MCF 10A (cell line): Measurements from ENCODE around the gene SNX21. TPM values are rescaled to one million over a fixed set of nuclear protein-coding genes. Genes with fewer than 3 reads are reported as not detected.
A peak's percentile ranks its signal among the peaks of the same experiment; 100 is the strongest.

Source experiments
- BruUV-seq: library from RNA; stranded (reverse); fragments of 400-500 nt; replicated peaks from 2 replicates; lab custom pipeline; 2021; lab: Mats Ljungman, UMichigan
- CTCF ChIA-PET: fragments of 300-600 bp; sonication (Branson Sonifier 250); formaldehyde crosslinking; extraction: SDS; loops from one replicate; lab custom pipeline; 2021; ENCODE audit warnings: antibody characterized with exemption, inconsistent platforms; lab: Yijun Ruan, JAX
- POLR2A ChIA-PET: fragments of 300-600, 350-650 bp; sonication (Branson Sonifier 250); formaldehyde crosslinking; extraction: SDS; loops from one replicate; lab custom pipeline; 2020; ENCODE audit warnings: antibody characterized with exemption, inconsistent platforms; lab: Yijun Ruan, JAX
- DNase-seq: peaks from one replicate; pipeline ENCODE4 v3.0.0-alpha.2; 2018; ENCODE audit not compliant: unreplicated experiment
- H3K27ac Mint-ChIP-seq: one replicate; pipeline ENCODE4 v1.8.0; 2022; ENCODE audit warnings: mild to moderate bottlenecking, low read depth, mixed read lengths; ENCODE audit not compliant: unreplicated experiment
- H3K27me3 Mint-ChIP-seq: one replicate; pipeline ENCODE4 v1.8.0; 2022; ENCODE audit warnings: mixed read lengths; ENCODE audit not compliant: insufficient read depth, unreplicated experiment
- H3K36me3 Mint-ChIP-seq: one replicate; pipeline ENCODE4 v1.8.0; 2022; ENCODE audit warnings: mild to moderate bottlenecking, moderate library complexity, mixed read lengths; ENCODE audit not compliant: insufficient read depth, unreplicated experiment
- H3K4me1 Mint-ChIP-seq: one replicate; pipeline ENCODE4 v1.8.0; 2022; ENCODE audit warnings: mixed read lengths; ENCODE audit not compliant: insufficient read depth, unreplicated experiment
- H3K4me3 Mint-ChIP-seq: one replicate; pipeline ENCODE4 v1.8.0; 2022; ENCODE audit warnings: mild to moderate bottlenecking, moderate library complexity, mixed read lengths; ENCODE audit not compliant: unreplicated experiment
- H3K9me3 Mint-ChIP-seq: one replicate; pipeline ENCODE4 v1.8.0; 2022; ENCODE audit warnings: mixed read lengths; ENCODE audit not compliant: unreplicated experiment
- CTCF ChIP-seq: fragments of 200-600 bp; IDR thresholded peaks from one replicate; pipeline ENCODE4 v1.8.0; 2022; ENCODE audit warnings: antibody characterized with exemption, mild to moderate bottlenecking; ENCODE audit not compliant: unreplicated experiment
- intact Hi-C: fragments of 100-400 bp; cut with micrococcal nuclease; formaldehyde crosslinking; loops from 2 replicates; pipeline ENCODE4 v1.14.1; 2022
- total RNA-seq: library from RNA; stranded (reverse); gene quantifications from 2 replicates; pipeline ENCODE4 v1.2.3, GENCODE V29; 2022

Gene SNX21
- total RNA-seq, 1 experiment from 2014 or later: 8.5 TPM

GRCh38 chr20:45801851-45802250, 31.7 kb upstream of the SNX21 start:
- no TSS peak for BruUV-seq
- no peak overlapping the region for H3K4me3 Mint-ChIP-seq
- peaks cover 61% of the 10 kb centered on the region for H3K36me3 Mint-ChIP-seq
- peaks cover 6% of the 10 kb centered on the region for H3K4me1 Mint-ChIP-seq
- ChIA-PET CTCF (interaction anchor here (0.6 to 1.2 kb wide), 5 partner anchors 51 to 1430 kb away, joined by 3 read pairs; partner anchors contain the start of gene EPPIN), POLR2A (interaction anchor here (0.8 to 1.1 kb wide), 2 partner anchors 10 to 133 kb away, joined by 3 read pairs; partner anchors contain the start of genes DNTTIP1 and WFDC3)
- H3K27ac Mint-ChIP-seq: no peak overlapping the region
- TF ChIP-seq CTCF: no peak
- no peaks in the 10 kb centered on the region for H3K9me3 Mint-ChIP-seq
- no peak for DNase-seq
- no peaks in the 10 kb centered on the region for H3K27me3 Mint-ChIP-seq
- intact Hi-C loops: no loop called here

GRCh38 chr20:45810191-45810970, 23.2 kb upstream of the SNX21 start:
- CTCF ChIA-PET: interaction anchor here (0.8 to 3.5 kb wide), 2 partner anchors 11 to 160 kb away, joined by 3 to 40 read pairs; no protein-coding TSS in a partner anchor
- POLR2A ChIA-PET: interaction anchor here (0.7 to 1.2 kb wide), 4 partner anchors 18 to 32 kb away, joined by 3 to 4 read pairs (median 3); partner anchors contain the start of genes DNTTIP1, SNX21 and WFDC3
- H3K4me3 Mint-ChIP-seq: no peak overlapping the region
- H3K27ac Mint-ChIP-seq: no peak overlapping the region
- BruUV-seq: no TSS peak
- TF ChIP-seq CTCF: no peak
- intact Hi-C loops: no loop called here
- DNase-seq: no peak
- H3K9me3 Mint-ChIP-seq: no peaks in the 10 kb centered on the region
- H3K4me1 Mint-ChIP-seq: peaks cover 11% of the 10 kb centered on the region
- no peaks in the 10 kb centered on the region for H3K27me3 Mint-ChIP-seq
- H3K36me3 Mint-ChIP-seq: peaks cover 65% of the 10 kb centered on the region

GRCh38 chr20:45812157-45813005, 21.2 kb upstream of the SNX21 start, which contains the start of gene UBE2C:
Gene UBE2C, plus strand, starts transcription at chr20:45812644. Its CDS starts 52 bp downstream, at chr20:45812696.
- Mint-ChIP-seq H3K27ac (peak within 1 kb of the TSS; percentile 78), H3K4me1 (peaks cover 24% of the 10 kb centered on the region), H3K4me3 (peak within 1 kb of the TSS; percentile 85), H3K27me3 (no peaks in the 10 kb centered on the region), H3K36me3 (peaks cover 45% of the 10 kb centered on the region), H3K9me3 (no peaks in the 10 kb centered on the region)
- BruUV-seq: no TSS peak
- peak; percentile 99 for DNase-seq
- ChIA-PET POLR2A (interaction anchor here (1.0 to 2.8 kb wide), 6 partner anchors 14 to 151 kb away, joined by 3 to 17 read pairs (median 5); partner anchors contain the start of genes DNTTIP1, SNX21 and WFDC3), CTCF (interaction anchor here (0.6 to 2.6 kb wide), 11 partner anchors 8 to 534 kb away, joined by 3 to 14 read pairs (median 3); no protein-coding TSS in a partner anchor)
- intact Hi-C loops: no loop called here
- TF ChIP-seq CTCF: no peak
